WTC11 (cell line): Measurements from ENCODE around the gene B3GAT1. TPM values are rescaled to one million over a fixed set of nuclear protein-coding genes. Genes with fewer than 3 reads are reported as not detected.

Experiments
- ATAC-seq: fragments of 200-7000 bp; cut with Tn5 transposase; 2 replicates; pipeline ENCODE4 v1.10.0; 2021; ENCODE audit warnings: mild to moderate bottlenecking, moderate library complexity
- CTCF ChIA-PET: fragments of 300-600 bp; sonication (Branson Sonifier 250); formaldehyde crosslinking; loops from one replicate; lab custom pipeline; 2021; ENCODE audit warnings: antibody characterized with exemption; lab: Charles Lee
- POLR2A ChIA-PET: fragments of 350-600 bp; sonication (Branson Sonifier 250); formaldehyde crosslinking; loops from one replicate; lab custom pipeline; 2021; ENCODE audit warnings: antibody characterized with exemption; lab: Charles Lee
- DNase-seq: peaks from one replicate; pipeline ENCODE4 v3.0.0; 2021; ENCODE audit warnings: low spot score
- H3K27ac Mint-ChIP-seq: 2 replicates; pipeline ENCODE4 v1.8.0; 2021; ENCODE audit warnings: mixed read lengths
- H3K27me3 Mint-ChIP-seq: 2 replicates; pipeline ENCODE4 v1.8.0; 2021; ENCODE audit warnings: low read depth, mild to moderate bottlenecking, moderate library complexity, mixed read lengths
- H3K36me3 Mint-ChIP-seq: 2 replicates; pipeline ENCODE4 v1.8.0; 2021; ENCODE audit warnings: mixed read lengths
- H3K4me1 Mint-ChIP-seq: 2 replicates; pipeline ENCODE4 v1.8.0; 2022; ENCODE audit warnings: mixed read lengths
- H3K4me3 Mint-ChIP-seq: 2 replicates; pipeline ENCODE4 v1.8.0; 2021; ENCODE audit warnings: mild to moderate bottlenecking, moderate library complexity, mixed read lengths
- H3K9me3 Mint-ChIP-seq: 2 replicates; pipeline ENCODE4 v1.8.0; 2021; ENCODE audit warnings: mixed read lengths
- ATF1 ChIP-seq: sonication (generic); formaldehyde crosslinking; IDR thresholded peaks from 2 replicates; pipeline ENCODE4 v1.8.1; 2023; ENCODE audit warnings: mild to moderate bottlenecking, moderate library complexity, missing genetic modification reagents
- CREB1 ChIP-seq: sonication (generic); formaldehyde crosslinking; IDR thresholded peaks from 2 replicates; pipeline ENCODE4 v1.8.0; 2023; ENCODE audit warnings: mild to moderate bottlenecking, missing genetic modification reagents
- ETV6 ChIP-seq: sonication (generic); formaldehyde crosslinking; IDR thresholded peaks from 2 replicates; pipeline ENCODE4 v1.8.1; 2022; ENCODE audit warnings: mild to moderate bottlenecking, missing genetic modification reagents
- FOXP1 ChIP-seq: sonication (generic); formaldehyde crosslinking; IDR thresholded peaks from 2 replicates; pipeline ENCODE4 v1.8.0; 2022; ENCODE audit warnings: missing genetic modification reagents, mild to moderate bottlenecking, moderate library complexity, borderline replicate concordance
- GTF2I ChIP-seq: fragments of 250-450 bp; sonication (Bioruptor Pico); conservative IDR thresholded peaks from 2 replicates; pipeline ENCODE4 v1.4.0; 2021; ENCODE audit warnings: mild to moderate bottlenecking
- KAT7 ChIP-seq: sonication (generic); formaldehyde crosslinking; IDR thresholded peaks from 2 replicates; pipeline ENCODE4 v1.8.1; 2023; ENCODE audit warnings: missing genetic modification reagents, mild to moderate bottlenecking, borderline replicate concordance
- MYBL2 ChIP-seq: sonication (generic); formaldehyde crosslinking; IDR thresholded peaks from 2 replicates; pipeline ENCODE4 v1.8.1; 2023; ENCODE audit warnings: mild to moderate bottlenecking, moderate library complexity, missing genetic modification reagents
- SMAD3 ChIP-seq: sonication (generic); formaldehyde crosslinking; IDR thresholded peaks from 2 replicates; pipeline ENCODE4 v1.8.0; 2022; ENCODE audit warnings: missing genetic modification reagents, mild to moderate bottlenecking, borderline replicate concordance
- total RNA-seq: library from RNA; stranded (reverse); gene quantifications from 3 replicates; pipeline ENCODE4 v1.2.3, GENCODE V29; 2021
- TF ChIP-seq, protein P1 (sequence below): sonication (generic); formaldehyde crosslinking; IDR thresholded peaks from 2 replicates; pipeline ENCODE4 v1.8.1; 2022; ENCODE audit warnings: mild to moderate bottlenecking, moderate library complexity, missing genetic modification reagents
- TF ChIP-seq, protein P2 (sequence below): sonication (generic); formaldehyde crosslinking; IDR thresholded peaks from 2 replicates; pipeline ENCODE4 v1.8.1; 2023; ENCODE audit warnings: mild to moderate bottlenecking, missing genetic modification reagents
- TF ChIP-seq, protein P3 (sequence below): sonication (generic); formaldehyde crosslinking; IDR thresholded peaks from 2 replicates; pipeline ENCODE4 v1.8.0; 2022; ENCODE audit warnings: mild to moderate bottlenecking, missing genetic modification reagents
- TF ChIP-seq, protein P4 (sequence below): sonication (generic); formaldehyde crosslinking; IDR thresholded peaks from 2 replicates; pipeline ENCODE4 v1.8.1; 2022; ENCODE audit warnings: low read depth, mild to moderate bottlenecking, moderate library complexity, missing genetic modification reagents, borderline replicate concordance
- TF ChIP-seq, protein P5 (sequence below): sonication (generic); formaldehyde crosslinking; IDR thresholded peaks from 2 replicates; pipeline ENCODE4 v1.8.0; 2022; ENCODE audit warnings: mild to moderate bottlenecking, missing genetic modification reagents
- TF ChIP-seq, protein P6 (sequence below): fragments of 250-450 bp; sonication (Bioruptor Pico); IDR thresholded peaks from 2 replicates; pipeline ENCODE4 v1.9.0; 2021; ENCODE audit warnings: moderate library complexity, mild to moderate bottlenecking, inconsistent platforms, borderline replicate concordance

Gene B3GAT1
- total RNA-seq, 1 experiment from 2014 or later, result 30.0 TPM

DNA sequence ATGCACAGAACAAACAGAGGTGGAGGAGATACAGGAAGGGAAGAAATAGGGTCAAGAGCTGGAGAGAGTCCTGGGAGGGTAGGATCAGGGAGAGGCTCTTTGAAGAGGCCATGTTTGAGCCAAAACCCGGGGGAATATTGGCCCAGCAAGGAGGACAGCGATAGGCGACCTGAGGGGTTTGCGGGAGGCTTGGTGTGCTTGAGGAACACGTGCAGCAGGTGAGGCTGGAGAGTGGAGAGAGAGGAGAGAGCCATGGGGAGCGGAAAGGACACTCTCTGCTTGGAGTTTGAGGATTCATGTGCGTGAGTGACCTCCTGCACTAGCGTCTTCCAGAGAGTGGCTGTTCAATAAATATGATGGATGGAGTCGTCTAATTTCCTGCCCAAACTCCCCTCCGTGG, 4.7 kb upstream of the B3GAT1 start:
- DNase-seq, result peak; percentile 5
- CTCF ChIA-PET, result no interaction called here
- no peak for ATAC-seq
- no peak overlapping the region for H3K27ac Mint-ChIP-seq
- no peaks in the 10 kb centered on the region for H3K9me3 Mint-ChIP-seq
- H3K36me3 Mint-ChIP-seq, result no peaks in the 10 kb centered on the region
- POLR2A ChIA-PET, result no interaction called here
- H3K4me3 Mint-ChIP-seq, result no peak overlapping the region
- TF ChIP-seq ETV6 (CRISPR knock-in tag) (no peak), SMAD3 (no peak), MYBL2 (CRISPR knock-in tag) (no peak), ATF1 (CRISPR knock-in tag) (no peak), GTF2I (no peak), CREB1 (CRISPR knock-in tag) (no peak), FOXP1 (CRISPR knock-in tag) (no peak), KAT7 (CRISPR knock-in tag) (no peak)
- TF ChIP-seq, protein P1, sequence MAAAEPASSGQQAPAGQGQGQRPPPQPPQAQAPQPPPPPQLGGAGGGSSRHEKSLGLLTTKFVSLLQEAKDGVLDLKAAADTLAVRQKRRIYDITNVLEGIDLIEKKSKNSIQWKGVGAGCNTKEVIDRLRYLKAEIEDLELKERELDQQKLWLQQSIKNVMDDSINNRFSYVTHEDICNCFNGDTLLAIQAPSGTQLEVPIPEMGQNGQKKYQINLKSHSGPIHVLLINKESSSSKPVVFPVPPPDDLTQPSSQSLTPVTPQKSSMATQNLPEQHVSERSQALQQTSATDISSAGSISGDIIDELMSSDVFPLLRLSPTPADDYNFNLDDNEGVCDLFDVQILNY (CRISPR knock-in tag), result no peak
- TF ChIP-seq, protein P2, sequence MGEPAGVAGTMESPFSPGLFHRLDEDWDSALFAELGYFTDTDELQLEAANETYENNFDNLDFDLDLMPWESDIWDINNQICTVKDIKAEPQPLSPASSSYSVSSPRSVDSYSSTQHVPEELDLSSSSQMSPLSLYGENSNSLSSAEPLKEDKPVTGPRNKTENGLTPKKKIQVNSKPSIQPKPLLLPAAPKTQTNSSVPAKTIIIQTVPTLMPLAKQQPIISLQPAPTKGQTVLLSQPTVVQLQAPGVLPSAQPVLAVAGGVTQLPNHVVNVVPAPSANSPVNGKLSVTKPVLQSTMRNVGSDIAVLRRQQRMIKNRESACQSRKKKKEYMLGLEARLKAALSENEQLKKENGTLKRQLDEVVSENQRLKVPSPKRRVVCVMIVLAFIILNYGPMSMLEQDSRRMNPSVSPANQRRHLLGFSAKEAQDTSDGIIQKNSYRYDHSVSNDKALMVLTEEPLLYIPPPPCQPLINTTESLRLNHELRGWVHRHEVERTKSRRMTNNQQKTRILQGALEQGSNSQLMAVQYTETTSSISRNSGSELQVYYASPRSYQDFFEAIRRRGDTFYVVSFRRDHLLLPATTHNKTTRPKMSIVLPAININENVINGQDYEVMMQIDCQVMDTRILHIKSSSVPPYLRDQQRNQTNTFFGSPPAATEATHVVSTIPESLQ (CRISPR knock-in tag), result no peak
- TF ChIP-seq, protein P3, sequence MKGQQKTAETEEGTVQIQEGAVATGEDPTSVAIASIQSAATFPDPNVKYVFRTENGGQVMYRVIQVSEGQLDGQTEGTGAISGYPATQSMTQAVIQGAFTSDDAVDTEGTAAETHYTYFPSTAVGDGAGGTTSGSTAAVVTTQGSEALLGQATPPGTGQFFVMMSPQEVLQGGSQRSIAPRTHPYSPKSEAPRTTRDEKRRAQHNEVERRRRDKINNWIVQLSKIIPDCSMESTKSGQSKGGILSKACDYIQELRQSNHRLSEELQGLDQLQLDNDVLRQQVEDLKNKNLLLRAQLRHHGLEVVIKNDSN (CRISPR knock-in tag), result no peak
- TF ChIP-seq, protein P4, sequence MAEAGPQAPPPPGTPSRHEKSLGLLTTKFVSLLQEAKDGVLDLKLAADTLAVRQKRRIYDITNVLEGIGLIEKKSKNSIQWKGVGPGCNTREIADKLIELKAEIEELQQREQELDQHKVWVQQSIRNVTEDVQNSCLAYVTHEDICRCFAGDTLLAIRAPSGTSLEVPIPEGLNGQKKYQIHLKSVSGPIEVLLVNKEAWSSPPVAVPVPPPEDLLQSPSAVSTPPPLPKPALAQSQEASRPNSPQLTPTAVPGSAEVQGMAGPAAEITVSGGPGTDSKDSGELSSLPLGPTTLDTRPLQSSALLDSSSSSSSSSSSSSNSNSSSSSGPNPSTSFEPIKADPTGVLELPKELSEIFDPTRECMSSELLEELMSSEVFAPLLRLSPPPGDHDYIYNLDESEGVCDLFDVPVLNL (CRISPR knock-in tag), result no peak
- TF ChIP-seq, protein P5, sequence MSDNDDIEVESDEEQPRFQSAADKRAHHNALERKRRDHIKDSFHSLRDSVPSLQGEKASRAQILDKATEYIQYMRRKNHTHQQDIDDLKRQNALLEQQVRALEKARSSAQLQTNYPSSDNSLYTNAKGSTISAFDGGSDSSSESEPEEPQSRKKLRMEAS (CRISPR knock-in tag), result no peak
- peaks cover 34% of the 10 kb centered on the region for H3K4me1 Mint-ChIP-seq
- peaks cover 30% of the 10 kb centered on the region for H3K27me3 Mint-ChIP-seq

DNA sequence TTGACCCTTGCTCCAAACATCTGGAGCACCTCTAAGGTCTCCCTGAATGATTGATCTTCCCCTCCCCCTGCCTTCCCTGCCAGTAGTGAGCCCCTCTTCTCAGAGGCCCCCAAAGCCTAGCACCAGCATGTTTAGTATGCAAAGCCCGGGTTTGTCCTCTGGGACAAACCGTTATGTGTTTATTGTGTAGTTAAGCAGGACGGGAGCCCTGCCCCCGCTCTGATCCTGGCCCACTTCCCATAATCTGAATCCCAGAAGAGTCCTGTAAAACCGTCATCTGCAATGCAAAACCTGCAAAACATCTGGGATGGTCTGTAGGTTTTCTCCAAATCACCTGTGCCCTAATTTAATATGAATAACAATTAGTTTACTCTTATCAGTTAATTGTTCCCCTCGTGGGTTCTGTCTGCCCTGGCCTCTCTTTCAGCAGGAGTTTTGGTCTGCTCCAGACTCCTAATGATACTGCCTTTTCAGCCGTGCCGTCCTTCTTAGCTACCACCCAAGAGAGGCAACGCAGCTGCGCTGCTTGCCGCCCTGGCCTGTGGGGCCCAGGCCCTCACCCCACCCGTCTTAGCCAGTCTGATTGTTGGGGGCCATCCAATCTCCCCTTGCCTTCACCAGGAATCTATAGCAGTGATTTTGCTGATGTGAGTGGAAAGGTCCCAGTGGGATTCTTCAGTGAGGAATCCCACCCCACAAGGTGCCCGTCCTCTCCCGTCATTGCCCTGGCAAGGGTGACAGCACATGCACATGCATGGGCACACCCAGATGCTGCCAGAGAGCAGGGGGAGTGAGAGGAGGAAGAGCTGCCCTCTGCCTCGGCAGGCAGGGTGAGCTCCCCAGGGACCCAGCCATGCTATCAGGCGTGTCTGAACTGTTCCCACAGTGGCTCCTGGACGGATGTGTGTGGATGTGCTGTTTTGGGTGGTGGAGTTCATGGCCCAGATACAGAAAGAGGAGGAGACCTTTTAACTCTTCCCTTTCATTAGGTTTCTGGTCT, 3.0 kb upstream of the B3GAT1 start:
- CTCF ChIA-PET, result no interaction called here
- Mint-ChIP-seq H3K27me3 (peaks cover 33% of the 10 kb centered on the region), H3K27ac (no peak overlapping the region), H3K4me3 (peak overlapping the region; percentile 46), H3K9me3 (no peaks in the 10 kb centered on the region), H3K4me1 (peaks cover 46% of the 10 kb centered on the region)
- peak; percentile 8 for DNase-seq
- no peak for ATAC-seq
- TF ChIP-seq, protein P6, sequence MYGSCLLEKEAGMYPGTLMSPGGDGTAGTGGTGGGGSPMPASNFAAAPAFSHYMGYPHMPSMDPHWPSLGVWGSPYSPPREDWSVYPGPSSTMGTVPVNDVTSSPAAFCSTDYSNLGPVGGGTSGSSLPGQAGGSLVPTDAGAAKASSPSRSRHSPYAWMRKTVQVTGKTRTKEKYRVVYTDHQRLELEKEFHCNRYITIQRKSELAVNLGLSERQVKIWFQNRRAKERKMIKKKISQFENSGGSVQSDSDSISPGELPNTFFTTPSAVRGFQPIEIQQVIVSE, result no peak
- TF ChIP-seq, all 79 proteins: peak for 0
- POLR2A ChIA-PET, result no interaction called here
- no peaks in the 10 kb centered on the region for H3K36me3 Mint-ChIP-seq
